Body of pancreas (tissue), 4 donors: Measurements from ENCODE around the gene SLC9C1. TPM values are rescaled to one million over a fixed set of nuclear protein-coding genes. Genes with fewer than 3 reads are reported as not detected.

Source experiments
- ATAC-seq: fragments of 150-250 bp; one replicate; pipeline ENCODE4 v1.9.1; 2016
- DNase-seq, 4 donors: peaks; one replicate each; pipeline ENCODE4 v3.0.0-alpha.2; 2019
- H3K27ac ChIP-seq, 4 donors: fragments of 200-600 bp; sonication (generic); 1 replicate in 3 of 4; 2 replicates in 1 of 4; pipeline versions ENCODE4 v1.5.1 to v1.6.1; 2016 to 2019; ENCODE audit warnings: mild to moderate bottlenecking in 1 of 4, mixed read lengths in 1 of 4, moderate library complexity in 1 of 4
- H3K27me3 ChIP-seq, 2 donors: fragments of 200-600 bp; sonication (generic); one replicate each; pipeline ENCODE4 v1.6.0; 2016; ENCODE audit warnings: mild to moderate bottlenecking in 1 of 2
- H3K36me3 ChIP-seq, 2 donors: fragments of 200-600 bp; sonication (generic); replicated peaks in 1 of 2; 2 replicates each; pipeline ENCODE4 v1.5.1; 2016; ENCODE audit warnings: low read depth in 2 of 2; ENCODE audit not compliant: insufficient read depth in 1 of 2
- H3K4me1 ChIP-seq: fragments of 200-600 bp; sonication (generic); one replicate; pipeline ENCODE4 v1.6.0; 2016
- H3K4me3 ChIP-seq, 2 donors: fragments of 200-600 bp; sonication (generic); 1 replicate in 1 of 2; 2 replicates in 1 of 2; pipeline ENCODE4 v1.5.1; 2016 to 2019
- H3K9me3 ChIP-seq, 3 donors: fragments of 200-600 bp; sonication (generic); 1 replicate in 2 of 3; 2 replicates in 1 of 3; pipeline ENCODE4 v1.5.1; 2016
- CTCF ChIP-seq, 7 experiments: fragments of 450-650 bp in 4 of 7; fragments of 200-600 bp in 3 of 7; sonication (generic) in 3 of 7; IDR thresholded peaks; one replicate each; pipeline ENCODE4 v1.5.1; 2016 to 2019; ENCODE audit warnings: antibody characterized with exemption in 7 of 7
- POLR2A ChIP-seq, 3 donors: fragments of 450-650 bp; IDR thresholded peaks; one replicate each; pipeline ENCODE4 v1.6.1; 2016; ENCODE audit warnings: antibody characterized with exemption in 3 of 3, mild to moderate bottlenecking in 2 of 3
- WGBS, 2 donors: methylation state at CpG; one replicate each; pipeline ENCODE4 v1.1.5; 2017; 5-methylcytosine and 5-hydroxymethylcytosine counted together
- intact Hi-C: fragments of 100-400 bp; cut with DNase I; formaldehyde crosslinking; loops from one replicate; pipeline ENCODE4 v1.15.1; 2023
- total RNA-seq, 2 donors: library from RNA; depleted of rRNA; stranded (reverse); fragments of >200 nt; gene quantifications; one replicate each; pipeline ENCODE4 v1.1.0, GENCODE V29; 2016

The SLC9C1 gene
- total RNA-seq, 2 donors from 2014 or later, result not detected

GRCh38 chr3:112171144-112171543, 122.9 kb downstream of the SLC9C1 start:
- Histone ChIP-seq H3K4me1 (no peaks in the 10 kb centered on the region), H3K27me3 (no peaks in the 10 kb centered on the region), H3K36me3 (no peaks in the 10 kb centered on the region), H3K4me3 (no peak overlapping the region), H3K27ac (no peak overlapping the region), H3K9me3 (no peaks in the 10 kb centered on the region)
- WGBS, 2 donors, result 87 to 90% methylated on average over 3 of the region's 3 CpGs
- ATAC-seq, result no peak
- TF ChIP-seq POLR2A (IDR thresholded peaks at IDR 0.05), result no peak
- no peak for TF ChIP-seq CTCF (IDR thresholded peaks at IDR 0.05)
- intact Hi-C loops, result no loop called here
- DNase-seq, result no peak

- DNase-seq (no peak), ATAC-seq (no peak)
- intact Hi-C loops, result no loop called here
- H3K9me3 ChIP-seq, result no peaks in the 10 kb centered on the region
- TF ChIP-seq CTCF (IDR thresholded peaks at IDR 0.05) (no peak), POLR2A (IDR thresholded peaks at IDR 0.05) (no peak)
- no peaks in the 10 kb centered on the region for H3K36me3 ChIP-seq
- 90 to 95% methylated on average over 2 of the region's 2 CpGs for WGBS, 2 donors
- no peaks in the 10 kb centered on the region for H3K27me3 ChIP-seq
- no peak overlapping the region for H3K27ac ChIP-seq
- no peaks in the 10 kb centered on the region for H3K4me1 ChIP-seq
- no peak overlapping the region for H3K4me3 ChIP-seq
These were observed 124.0 kb downstream of the SLC9C1 start for GRCh38 chr3:112170046-112170445.

- Histone ChIP-seq H3K9me3 (no peaks in the 10 kb centered on the region), H3K4me3 (no peak overlapping the region), H3K27ac (no peak overlapping the region), H3K4me1 (no peaks in the 10 kb centered on the region), H3K27me3 (no peaks in the 10 kb centered on the region), H3K36me3 (no peaks in the 10 kb centered on the region)
- WGBS, 2 donors, result 95 to 98% methylated on average over 2 of the region's 2 CpGs
- TF ChIP-seq CTCF (IDR thresholded peaks at IDR 0.05) (no peak), POLR2A (IDR thresholded peaks at IDR 0.05) (no peak)
- ATAC-seq (no peak), DNase-seq (no peak)
- intact Hi-C loops, result no loop called here
These were observed 126.3 kb downstream of the SLC9C1 start for GRCh38 chr3:112167758-112168157.

- WGBS, 2 donors, result 78 to 82% methylated on average over 1 of the region's 1 CpG
- Histone ChIP-seq H3K27me3 (no peaks in the 10 kb centered on the region), H3K4me1 (no peaks in the 10 kb centered on the region), H3K4me3 (no peak overlapping the region), H3K9me3 (no peaks in the 10 kb centered on the region), H3K27ac (no peak overlapping the region), H3K36me3 (no peaks in the 10 kb centered on the region)
- TF ChIP-seq POLR2A (IDR thresholded peaks at IDR 0.05), result no peak
- DNase-seq, result no peak
- intact Hi-C loops, result no loop called here
- no peak for ATAC-seq
These were observed 144.9 kb downstream of the SLC9C1 start for GRCh38 chr3:112149136-112149535.

- intact Hi-C loops, result no loop called here
- no peak for TF ChIP-seq CTCF (IDR thresholded peaks at IDR 0.05)
- no peak for TF ChIP-seq POLR2A (IDR thresholded peaks at IDR 0.05)
- WGBS, 2 donors, result 87 to 94% methylated on average over 1 of the region's 1 CpG
These were observed 150.3 kb downstream of the SLC9C1 start for GRCh38 chr3:112143689-112144088.

More at GRCh38 chr3:112143689-112144088, 150.3 kb downstream of the SLC9C1 start:
- DNase-seq (no peak), ATAC-seq (no peak)
- Histone ChIP-seq H3K4me1 (no peaks in the 10 kb centered on the region), H3K27ac (no peak overlapping the region), H3K36me3 (no peaks in the 10 kb centered on the region), H3K4me3 (no peak overlapping the region), H3K27me3 (no peaks in the 10 kb centered on the region), H3K9me3 (no peaks in the 10 kb centered on the region)
